ENCODE results near the gene FAM219A.

Gene FAM219A

GRCh38 chr9:34399729-34400128 lies 58.6 kb downstream of the FAM219A start:
- DNase-seq = no peak

- DNase-seq = no peak
Measured at GRCh38 chr9:34398875-34399274, 59.5 kb downstream of the FAM219A start.

- no peak for DNase-seq
Measured at GRCh38 chr9:34396276-34397214, 61.8 kb downstream of the FAM219A start.

- DNase-seq = no peak
Measured at GRCh38 chr9:34392511-34392910, 65.9 kb downstream of the FAM219A start.

- DNase-seq = no peak
Measured at GRCh38 chr9:34387239-34387638, 71.1 kb downstream of the FAM219A start.

- DNase-seq = no peak
Measured at GRCh38 chr9:34386656-34387055, 71.7 kb downstream of the FAM219A start.

GRCh38 chr9:34385561-34386230 lies 72.7 kb downstream of the FAM219A start:
- DNase-seq = no peak

- DNase-seq = no peak
Measured at GRCh38 chr9:34384368-34385165, 73.8 kb downstream of the FAM219A start.

GRCh38 chr9:34383904-34384303 lies 74.5 kb downstream of the FAM219A start:
- no peak for DNase-seq

- no peak for DNase-seq
Measured at GRCh38 chr9:34382879-34383278, 75.5 kb downstream of the FAM219A start.

- no peak for DNase-seq
Measured at GRCh38 chr9:34382054-34382453, 76.3 kb downstream of the FAM219A start.

GRCh38 chr9:34381323-34381722 lies 77.0 kb downstream of the FAM219A start:
- DNase-seq = no peak

- DNase-seq = peak; percentile 66 to 75
Measured at GRCh38 chr9:34380511-34381315, 77.7 kb downstream of the FAM219A start.

GRCh38 chr9:34380034-34380510 lies 78.3 kb downstream of the FAM219A start:
- no peak for DNase-seq

- peak; percentile 92 to 93 for DNase-seq
Measured at GRCh38 chr9:34379334-34380033, 78.9 kb downstream of the FAM219A start.

GRCh38 chr9:34378376-34379060 lies 79.9 kb downstream of the FAM219A start:
- DNase-seq = no peak

- DNase-seq = no peak
Measured at GRCh38 chr9:34377404-34377746, 81.0 kb downstream of the FAM219A start.

- peak; percentile 93 to 95 for DNase-seq
Measured at GRCh38 chr9:34376596-34377403, 81.6 kb downstream of the FAM219A start, which contains the start of gene MYORG. Gene MYORG, minus strand, starts transcription at chr9:34376898. Its CDS starts 3,955 bp downstream, at chr9:34372943.

- peak in 1 of 2 donors; percentile 26 for DNase-seq
Measured at GRCh38 chr9:34375901-34376595, 82.3 kb downstream of the FAM219A start.

Data from stimulated activated CD4-positive, alpha-beta T cell treated with anti-CD3 and anti-CD28 coated beads, Interleukin-2, amount 100 ng/mL, for 48 hours (primary cell).